Activated naive CD8-positive, alpha-beta T cell treated with anti-CD3 and anti-CD28 coated beads, Interleukin-2, amount 50 U/mL, for 16 hours (primary cell): Measurements from ENCODE around the gene FSTL4.
"Not testable (repeated sequence)": the region's sequence is repeated elsewhere in the genome, so short reads cannot be mapped to it uniquely, and the experiment has no call there.

Source experiments
- DNase-seq: peaks from one replicate; pipeline ENCODE4 v3.0.0-alpha.2; 2020; ENCODE audit warnings: low read depth, low spot score

FSTL4 gene

GRCh38 chr5:133456933-133457402, 155.4 kb downstream of the FSTL4 start:
- no peak for DNase-seq

GRCh38 chr5:133455676-133456075, 156.7 kb downstream of the FSTL4 start:
- no peak for DNase-seq

GRCh38 chr5:133454442-133454841, 157.9 kb downstream of the FSTL4 start:
- no peak for DNase-seq

- no peak for DNase-seq
These were observed 158.5 kb downstream of the FSTL4 start for GRCh38 chr5:133453831-133454230.

GRCh38 chr5:133453084-133453780, 159.1 kb downstream of the FSTL4 start:
- no peak for DNase-seq

- no peak for DNase-seq
These were observed 160.4 kb downstream of the FSTL4 start for GRCh38 chr5:133451926-133452325.

GRCh38 chr5:133450286-133450685, 162.1 kb downstream of the FSTL4 start:
- DNase-seq = no peak

- DNase-seq = no peak
These were observed 163.2 kb downstream of the FSTL4 start for GRCh38 chr5:133449181-133449580.

- DNase-seq = no peak
These were observed 165.9 kb downstream of the FSTL4 start for GRCh38 chr5:133446440-133446839.

GRCh38 chr5:133445744-133446143, 166.6 kb downstream of the FSTL4 start:
- DNase-seq = no peak

GRCh38 chr5:133445204-133445603, 167.1 kb downstream of the FSTL4 start:
- not testable (repeated sequence) for DNase-seq

GRCh38 chr5:133444711-133445110, 167.6 kb downstream of the FSTL4 start:
- no peak for DNase-seq

GRCh38 chr5:133441166-133441815, 171.1 kb downstream of the FSTL4 start:
- DNase-seq = no peak

GRCh38 chr5:133440467-133441115, 171.8 kb downstream of the FSTL4 start:
- no peak for DNase-seq

- no peak for DNase-seq
These were observed 172.5 kb downstream of the FSTL4 start for GRCh38 chr5:133439859-133440258.

GRCh38 chr5:133438487-133438886, 173.9 kb downstream of the FSTL4 start:
- no peak for DNase-seq

GRCh38 chr5:133434336-133434735, 178.0 kb downstream of the FSTL4 start:
- no peak for DNase-seq

- DNase-seq = no peak
These were observed 178.7 kb downstream of the FSTL4 start for GRCh38 chr5:133433641-133434040.

GRCh38 chr5:133432956-133433532, 179.3 kb downstream of the FSTL4 start:
- no peak for DNase-seq

GRCh38 chr5:133431326-133431865, 180.9 kb downstream of the FSTL4 start:
- DNase-seq = no peak

- DNase-seq = no peak
These were observed 182.2 kb downstream of the FSTL4 start for GRCh38 chr5:133430095-133430494.

- DNase-seq = no peak
These were observed 183.3 kb downstream of the FSTL4 start for GRCh38 chr5:133429046-133429445.
